Esophagus muscularis mucosa (tissue), 3 donors: Measurements from ENCODE around the gene ACTL10.

ENCODE experiments used
- CTCF ChIP-seq, 3 experiments: fragments of 200-600 bp in 2 of 3; fragments of 450-650 bp in 1 of 3; sonication (generic) in 2 of 3; IDR thresholded peaks; one replicate each; pipeline ENCODE4 v1.5.1; 2017 to 2019; ENCODE audit warnings: antibody characterized with exemption in 3 of 3, mild to moderate bottlenecking in 2 of 3, moderate library complexity in 1 of 3
- EP300 ChIP-seq: sonication (generic); formaldehyde crosslinking; IDR thresholded peaks from one replicate; pipeline ENCODE4 v1.6.1; 2017; ENCODE audit warnings: antibody characterized with exemption

- no peak for TF ChIP-seq EP300
- no peak for TF ChIP-seq CTCF (IDR thresholded peaks at IDR 0.05)
These were observed 42.7 kb downstream of the ACTL10 start for GRCh38 chr20:33709398-33709797.
